ENCODE measurements around the gene NFU1.

- TF ChIP-seq POLR2A (IDR thresholded peaks at IDR 0.05) (no peak), CTCF (IDR thresholded peaks at IDR 0.05) (no peak)
Observed at GRCh38 chr2:69462780-69463179, 25.5 kb upstream of the NFU1 start.
